Lower lobe of right lung (tissue), 2 donors: ENCODE data around the gene SLC28A1. TPM values are rescaled to one million over a fixed set of nuclear protein-coding genes. Genes with fewer than 3 reads are reported as not detected.
"Not testable (repeated sequence)": the region's sequence is repeated elsewhere in the genome, so short reads cannot be mapped to it uniquely, and the experiment has no call there.

ENCODE experiments used
- ATAC-seq, 2 donors: fragments of 200-7000 bp; cut with Tn5 transposase; one replicate each; pipeline ENCODE4 v1.9.1; 2020 to 2022; ENCODE audit warnings: mild to moderate bottlenecking in 2 of 2, moderate library complexity in 2 of 2
- DNase-seq: peaks from one replicate; pipeline ENCODE4 v3.0.0-alpha.2; 2020
- H3K27ac ChIP-seq: fragments of 200-600 bp; one replicate; pipeline ENCODE4 v1.8.0; 2022
- H3K27me3 ChIP-seq: fragments of 200-600 bp; one replicate; pipeline ENCODE4 v1.8.0; 2022; ENCODE audit warnings: low read depth
- H3K36me3 ChIP-seq: fragments of 200-600 bp; one replicate; pipeline ENCODE4 v1.8.0; 2022; ENCODE audit warnings: mild to moderate bottlenecking
- H3K4me1 ChIP-seq: fragments of 200-600 bp; one replicate; pipeline ENCODE4 v1.8.0; 2022
- H3K4me3 ChIP-seq: fragments of 200-600 bp; one replicate; pipeline ENCODE4 v1.8.0; 2022; ENCODE audit warnings: mild to moderate bottlenecking
- H3K9me3 ChIP-seq: fragments of 200-600 bp; one replicate; pipeline ENCODE4 v1.8.0; 2022
- intact Hi-C: fragments of 100-400 bp; cut with DNase I; formaldehyde crosslinking; loops from one replicate; pipeline ENCODE4 v1.11.0; 2022
- total RNA-seq: library from RNA; stranded (reverse); fragmentation: NEBNext Ultra II Directional; extraction: Animal tissue kit (Norgen Biotek cat#: 25700); gene quantifications from one replicate; pipeline ENCODE4 v1.2.1, GENCODE V29; 2021
- TF ChIP-seq, protein P1 (sequence below): fragments of 200-600 bp; IDR thresholded peaks from one replicate; pipeline ENCODE4 v1.8.0; 2022; ENCODE audit warnings: antibody characterized with exemption, mild to moderate bottlenecking
- donor health status: DM: no; HTN: yes; CAD: no; lungs with severe emphysema.

The SLC28A1 gene
- total RNA-seq, 1 donor from 2014 or later, result not detected

GRCh38 chr15:84924077-84924731, 39.7 kb downstream of the SLC28A1 start:
- H3K27me3 ChIP-seq, result no peaks in the 10 kb centered on the region
- no peaks in the 10 kb centered on the region for H3K36me3 ChIP-seq
- H3K4me3 ChIP-seq, result no peak overlapping the region
- H3K27ac ChIP-seq, result peak overlapping the region; percentile 57
- no peak for ATAC-seq
- H3K9me3 ChIP-seq, result no peaks in the 10 kb centered on the region
- DNase-seq, result no peak
- TF ChIP-seq, protein P1, sequence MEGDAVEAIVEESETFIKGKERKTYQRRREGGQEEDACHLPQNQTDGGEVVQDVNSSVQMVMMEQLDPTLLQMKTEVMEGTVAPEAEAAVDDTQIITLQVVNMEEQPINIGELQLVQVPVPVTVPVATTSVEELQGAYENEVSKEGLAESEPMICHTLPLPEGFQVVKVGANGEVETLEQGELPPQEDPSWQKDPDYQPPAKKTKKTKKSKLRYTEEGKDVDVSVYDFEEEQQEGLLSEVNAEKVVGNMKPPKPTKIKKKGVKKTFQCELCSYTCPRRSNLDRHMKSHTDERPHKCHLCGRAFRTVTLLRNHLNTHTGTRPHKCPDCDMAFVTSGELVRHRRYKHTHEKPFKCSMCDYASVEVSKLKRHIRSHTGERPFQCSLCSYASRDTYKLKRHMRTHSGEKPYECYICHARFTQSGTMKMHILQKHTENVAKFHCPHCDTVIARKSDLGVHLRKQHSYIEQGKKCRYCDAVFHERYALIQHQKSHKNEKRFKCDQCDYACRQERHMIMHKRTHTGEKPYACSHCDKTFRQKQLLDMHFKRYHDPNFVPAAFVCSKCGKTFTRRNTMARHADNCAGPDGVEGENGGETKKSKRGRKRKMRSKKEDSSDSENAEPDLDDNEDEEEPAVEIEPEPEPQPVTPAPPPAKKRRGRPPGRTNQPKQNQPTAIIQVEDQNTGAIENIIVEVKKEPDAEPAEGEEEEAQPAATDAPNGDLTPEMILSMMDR, result no peak
- peaks cover 15% of the 10 kb centered on the region for H3K4me1 ChIP-seq
- intact Hi-C loops, result no loop called here

- intact Hi-C loops, result not testable (repeated sequence)
Observed at GRCh38 chr15:84924821-84925569, 40.5 kb downstream of the SLC28A1 start.

DNA sequence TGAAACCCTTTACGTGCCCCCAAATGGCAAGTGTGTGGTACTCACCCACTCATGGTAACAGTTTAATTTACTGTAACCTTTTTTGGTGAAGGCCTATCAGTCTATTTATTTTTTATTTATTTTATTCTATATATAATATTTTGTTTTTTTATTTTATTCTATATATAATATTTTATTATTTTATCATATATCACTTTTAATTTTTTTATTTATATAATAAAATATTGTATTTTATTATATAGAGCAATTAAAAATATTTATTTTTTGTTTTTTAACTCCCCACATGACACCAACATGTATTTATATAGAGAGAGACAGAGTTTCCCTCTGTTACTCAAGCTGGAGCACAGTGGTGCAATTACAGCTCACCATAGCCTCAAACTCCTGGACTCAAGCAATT, 41.4 kb downstream of the SLC28A1 start:
- H3K36me3 ChIP-seq, result no peaks in the 10 kb centered on the region
- no peaks in the 10 kb centered on the region for H3K27me3 ChIP-seq
- no peak overlapping the region for H3K27ac ChIP-seq
- no peak overlapping the region for H3K4me3 ChIP-seq
- peaks cover 15% of the 10 kb centered on the region for H3K4me1 ChIP-seq
- no peak for DNase-seq
- no peaks in the 10 kb centered on the region for H3K9me3 ChIP-seq
- TF ChIP-seq, protein P1, result no peak
- intact Hi-C loops, result no loop called here
- ATAC-seq, result no peak

More at GRCh38 chr15:84924821-84925569, 40.5 kb downstream of the SLC28A1 start:
- Histone ChIP-seq H3K27ac (peak overlapping the region; percentile 57), H3K4me1 (peaks cover 15% of the 10 kb centered on the region)
- DNase-seq (peak; percentile 78), ATAC-seq (peak; percentile 25 to 56)
- H3K36me3 ChIP-seq, H3K9me3 ChIP-seq, H3K4me3 ChIP-seq, H3K27me3 ChIP-seq: not testable (repeated sequence)

DNA sequence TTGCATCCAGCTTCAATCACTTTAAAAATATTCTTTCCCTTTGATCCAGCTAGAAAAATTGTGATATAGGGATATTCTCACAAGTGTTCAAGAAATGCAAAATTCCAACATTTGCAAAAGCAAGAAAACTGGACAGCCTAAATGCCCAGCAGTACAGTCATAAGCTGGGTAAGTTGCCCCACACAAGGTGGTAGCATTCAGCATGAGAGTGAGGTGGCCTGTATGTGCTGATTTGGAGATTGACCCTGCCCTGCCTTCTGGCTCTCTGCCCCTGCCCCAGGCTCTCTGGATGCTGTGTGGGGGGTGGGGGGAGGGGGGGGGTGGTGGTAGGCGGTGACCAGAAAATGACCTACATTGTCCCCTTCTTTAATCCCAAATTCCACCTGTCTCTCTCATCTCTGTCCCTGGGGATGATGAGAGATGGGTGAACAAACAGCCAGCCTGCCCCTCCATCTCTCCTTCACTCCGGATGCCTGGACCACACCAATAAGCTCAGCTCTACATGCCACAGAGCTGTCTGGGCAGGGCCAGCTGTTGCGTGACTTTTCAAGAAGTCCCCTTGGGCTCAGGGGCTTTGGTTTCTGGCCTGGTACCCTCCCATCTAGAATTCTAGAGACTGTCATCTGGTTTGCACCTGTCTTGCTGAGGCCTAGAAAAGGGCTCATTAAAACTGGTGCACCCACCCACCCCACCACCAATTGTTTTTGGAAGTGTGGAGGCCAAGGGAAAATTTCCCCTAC, 42.2 kb downstream of the SLC28A1 start:
- intact Hi-C loops, result no loop called here
- no peaks in the 10 kb centered on the region for H3K9me3 ChIP-seq
- no peak overlapping the region for H3K4me3 ChIP-seq
- TF ChIP-seq, protein P1, result no peak
- ATAC-seq (no peak), DNase-seq (no peak)
- no peaks in the 10 kb centered on the region for H3K27me3 ChIP-seq
- no peak overlapping the region for H3K27ac ChIP-seq
- no peaks in the 10 kb centered on the region for H3K36me3 ChIP-seq
- peaks cover 15% of the 10 kb centered on the region for H3K4me1 ChIP-seq

DNA sequence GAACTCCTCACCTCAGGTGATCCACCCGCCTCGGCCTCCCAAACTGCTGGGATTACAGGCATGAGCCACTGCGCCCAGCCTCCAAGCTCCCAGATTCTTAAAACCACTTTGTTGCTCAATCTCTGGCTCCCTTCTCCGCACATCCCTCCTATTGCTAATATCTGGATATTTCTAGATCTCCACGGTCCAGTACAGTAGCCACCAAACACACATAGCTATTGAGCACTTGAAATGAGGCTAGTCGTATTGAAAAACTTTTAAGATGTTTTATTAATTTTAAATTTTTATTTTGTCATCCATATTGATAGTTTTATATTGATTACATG, 44.3 kb downstream of the SLC28A1 start:
- Histone ChIP-seq H3K36me3 (no peaks in the 10 kb centered on the region), H3K27me3 (no peaks in the 10 kb centered on the region), H3K9me3 (no peaks in the 10 kb centered on the region), H3K4me1 (peaks cover 15% of the 10 kb centered on the region), H3K4me3 (no peak overlapping the region), H3K27ac (no peak overlapping the region)
- ATAC-seq, result no peak
- intact Hi-C loops, result no loop called here
- no peak for DNase-seq
- TF ChIP-seq, protein P1, result no peak
